Activated CD8-positive, alpha-beta memory T cell treated with anti-CD3 and anti-CD28 coated beads for 36 hours (primary cell): ENCODE measurements around the gene AIP. TPM values are rescaled to one million over a fixed set of nuclear protein-coding genes. Genes with fewer than 3 reads are reported as not detected.

Experiments used
- CTCF ChIA-PET: fragments of 350-600 bp; sonication (Branson Sonifier 250); formaldehyde crosslinking; loops from one replicate; lab custom pipeline; 2021; ENCODE audit warnings: antibody characterized with exemption; lab: Charles Lee
- POLR2A ChIA-PET: fragments of 350-600 bp; sonication (Branson Sonifier 250); formaldehyde crosslinking; loops from one replicate; lab custom pipeline; 2021; ENCODE audit warnings: antibody characterized with exemption; lab: Charles Lee
- total RNA-seq, 2 experiments: library from RNA; stranded (reverse); gene quantifications; one replicate each; pipeline ENCODE4 v1.2.3, GENCODE V29; 2021

The AIP gene
- total RNA-seq, 2 experiments from 2014 or later = 154 to 159 TPM

GRCh38 chr11:67525275-67525976, 42.6 kb downstream of the AIP start:
- CTCF ChIA-PET = interaction anchor here (0.7 kb wide), 1 partner anchor 58 kb away, joined by 3 read pairs; no protein-coding TSS in a partner anchor
- POLR2A ChIA-PET = no interaction called here

- ChIA-PET CTCF (no interaction called here), POLR2A (no interaction called here)
Observed at GRCh38 chr11:67528376-67528775, 45.5 kb downstream of the AIP start.

- ChIA-PET CTCF (no interaction called here), POLR2A (no interaction called here)
Observed at GRCh38 chr11:67530282-67530592, 47.4 kb downstream of the AIP start.

GRCh38 chr11:67532889-67533288, 50.1 kb downstream of the AIP start:
- CTCF ChIA-PET = no interaction called here

GRCh38 chr11:67534070-67534679, 51.3 kb downstream of the AIP start:
- ChIA-PET CTCF (interaction anchor here (0.9 kb wide), 1 partner anchor 719 kb away, joined by 3 read pairs; no protein-coding TSS in a partner anchor), POLR2A (no interaction called here)

More at GRCh38 chr11:67532889-67533288, 50.1 kb downstream of the AIP start:
- POLR2A ChIA-PET = no interaction called here

GRCh38 chr11:67535561-67535960, 52.7 kb downstream of the AIP start:
- POLR2A ChIA-PET = no interaction called here
- CTCF ChIA-PET = no interaction called here

GRCh38 chr11:67538306-67538705, 55.5 kb downstream of the AIP start:
- CTCF ChIA-PET = interaction anchor here (0.6 kb wide), 1 partner anchor 40 kb away, joined by 3 read pairs; no protein-coding TSS in a partner anchor
- POLR2A ChIA-PET = no interaction called here

GRCh38 chr11:67538823-67539505, 56.1 kb downstream of the AIP start:
- CTCF ChIA-PET = interaction anchor here (0.5 to 0.6 kb wide), 2 partner anchors 39 to 52 kb away, joined by 3 read pairs; no protein-coding TSS in a partner anchor
- POLR2A ChIA-PET = no interaction called here

- ChIA-PET CTCF (interaction anchor here (0.5 kb wide), 1 partner anchor 52 kb away, joined by 3 read pairs; no protein-coding TSS in a partner anchor), POLR2A (interaction anchor here (0.7 kb wide), 1 partner anchor 1475 kb away, joined by 8 read pairs; no protein-coding TSS in a partner anchor)
Observed at GRCh38 chr11:67539550-67539949, 56.7 kb downstream of the AIP start.

Other genes with a start within 250 kb of the AIP start
- 100 to 1,000 TPM; 223 to 234 TPM for gene GRK2, start 216.6 kb upstream of the AIP start, total RNA-seq
- gene ANKRD13D, start 193.7 kb upstream of the AIP start, total RNA-seq = 10 to 100 TPM; 76.2 to 77.4 TPM
- gene SSH3, start 179.5 kb upstream of the AIP start, total RNA-seq = 1 to 10 TPM; 6.1 to 7.6 TPM
- gene POLD4, start 129.5 kb upstream of the AIP start, total RNA-seq = 10 to 100 TPM; 31.3 to 31.7 TPM
- 1 to 10 TPM; 2.9 to 3.5 TPM for gene CLCF1, start 109.4 kb upstream of the AIP start, total RNA-seq
- 10 to 100 TPM; 35.2 to 37.4 TPM for gene RAD9A, start 91.0 kb upstream of the AIP start, total RNA-seq
- 100 to 1,000 TPM; 308 to 323 TPM for gene PPP1CA, start 81.2 kb upstream of the AIP start, total RNA-seq
- gene TBC1D10C, start 78.9 kb upstream of the AIP start, total RNA-seq = 100 to 1,000 TPM in 1 of 2 experiments, 10 to 100 TPM in 1; 98.1 to 103 TPM
- 1 to 10 TPM; 1.9 to 2.0 TPM for gene CARNS1, start 67.3 kb upstream of the AIP start, total RNA-seq
- gene RPS6KB2, start 54.5 kb upstream of the AIP start, total RNA-seq = 10 to 100 TPM; 82.8 to 85.6 TPM
- gene PTPRCAP, start 45.3 kb upstream of the AIP start, total RNA-seq = 100 to 1,000 TPM; 147 to 151 TPM
- 100 to 1,000 TPM; 140 to 148 TPM for gene CORO1B, start 39.5 kb upstream of the AIP start, total RNA-seq
- gene GPR152, start 30.3 kb upstream of the AIP start, total RNA-seq = not detected
- under 1 TPM in 1 of 2 experiments, not detected in 1; 0.23 TPM for gene CABP4, start 27.7 kb upstream of the AIP start, total RNA-seq
- gene TMEM134, start 13.8 kb upstream of the AIP start, total RNA-seq = 10 to 100 TPM; 46.4 to 47.7 TPM
- gene PITPNM1, start 22.3 kb downstream of the AIP start, total RNA-seq = 100 to 1,000 TPM; 102 to 104 TPM
- gene CDK2AP2, start 25.1 kb downstream of the AIP start, total RNA-seq = 10 to 100 TPM; 61.1 to 64.8 TPM
- gene CABP2, start 40.4 kb downstream of the AIP start, total RNA-seq = not detected
- 100 to 1,000 TPM; 471 to 491 TPM for gene GSTP1, start 100.8 kb downstream of the AIP start, total RNA-seq
- 100 to 1,000 TPM; 315 to 317 TPM for gene NDUFV1, start 123.9 kb downstream of the AIP start, total RNA-seq
- gene NUDT8, start 146.9 kb downstream of the AIP start, total RNA-seq = 10 to 100 TPM; 28.3 to 28.9 TPM
- gene TBX10, start 156.7 kb downstream of the AIP start, total RNA-seq = not detected
- under 1 TPM; 0.21 to 0.50 TPM for gene ACY3, start 167.7 kb downstream of the AIP start, total RNA-seq
- gene ALDH3B2, start 191.6 kb downstream of the AIP start, total RNA-seq = not detected